ENCODE results near the gene POLA2.
A peak's percentile ranks its signal among the peaks of the same experiment; 100 is the strongest.

Gene POLA2

DNA sequence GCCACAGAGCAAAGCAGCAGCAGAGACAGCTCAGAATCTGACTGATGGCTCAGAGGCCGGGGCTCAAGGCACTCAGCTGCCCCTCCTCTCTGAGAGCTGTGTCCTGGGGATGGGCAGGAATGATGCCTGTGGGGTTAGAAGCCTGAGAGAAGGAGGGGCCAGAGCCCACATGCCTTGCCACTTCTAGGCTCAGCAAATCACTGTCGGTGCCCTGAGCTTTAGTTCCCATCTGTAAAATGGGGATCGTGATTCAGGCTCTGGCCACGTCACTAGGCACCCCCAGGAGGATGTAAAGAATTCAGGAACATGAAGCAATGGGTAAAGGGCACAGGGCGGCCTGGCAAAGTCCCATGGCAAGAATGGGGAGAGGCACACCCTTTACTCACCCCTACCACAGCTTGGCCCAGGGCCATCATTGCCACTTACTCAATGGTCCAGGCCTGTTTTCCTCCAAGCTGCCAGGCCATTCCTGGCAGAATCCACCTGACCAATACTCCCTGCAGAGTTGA, 49.5 kb downstream of the POLA2 start:
- no peak overlapping the region for H3K27ac ChIP-seq (ENCODE audit: low read length)
- no peaks in the 10 kb centered on the region for H3K4me1 ChIP-seq (ENCODE audit: control insufficient read depth, low read depth, low read length)
- no peaks in the 10 kb centered on the region for H3K36me3 ChIP-seq (ENCODE audit: control insufficient read depth, low read depth, low read length)
- no peak overlapping the region for H3K4me3 ChIP-seq (ENCODE audit: low read length)
- H3K9me3 ChIP-seq (ENCODE audit: control insufficient read depth, low read depth, low read length): no peaks in the 10 kb centered on the region
- no peak overlapping the region for H3K9ac ChIP-seq (ENCODE audit: low read length)
- peaks cover 16% of the 10 kb centered on the region for H3K27me3 ChIP-seq (ENCODE audit: control insufficient read depth, insufficient read depth, low read length)

DNA sequence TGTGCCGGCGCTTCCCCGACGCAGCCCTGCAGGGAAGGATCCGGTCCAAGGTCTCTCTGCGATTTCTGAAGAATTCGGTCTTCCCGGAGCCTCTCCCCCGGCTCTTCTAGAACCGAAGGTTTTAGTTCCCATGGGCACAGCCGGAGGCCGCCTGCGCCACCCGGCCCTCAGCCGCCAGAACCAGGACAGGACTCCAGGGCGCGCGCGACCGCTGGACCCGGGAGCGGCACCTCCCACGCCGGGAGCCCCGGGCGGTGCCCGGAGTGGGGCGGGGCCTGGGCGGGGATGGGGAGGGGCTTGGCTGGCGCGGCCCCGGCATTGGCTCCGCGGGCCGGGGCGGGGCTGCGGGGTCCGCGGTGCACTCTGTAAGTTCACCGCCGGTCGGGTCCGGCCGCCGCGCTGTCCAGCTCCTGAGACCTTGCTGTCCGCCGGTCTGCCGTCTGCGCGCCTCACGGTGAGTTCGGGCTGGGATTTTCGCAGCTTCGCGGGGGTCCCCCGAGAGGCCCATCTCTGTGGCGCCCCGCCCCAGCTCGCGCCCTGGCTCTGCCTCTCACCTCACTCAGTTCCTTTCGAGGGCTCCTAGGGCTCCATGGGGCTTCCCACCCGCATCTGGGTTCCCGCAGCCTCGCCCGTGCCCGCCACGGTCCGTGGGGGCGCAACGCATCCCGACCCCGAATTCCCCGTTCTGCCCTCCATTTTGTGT, 52.9 kb downstream of the POLA2 start, which contains the start of gene CDC42EP2:
TSS of gene CDC42EP2 (plus strand) at position 366 of the 703 bp plus-strand sequence. CDS start 6,033 bp downstream, outside the sequence.
- Histone ChIP-seq H3K4me3 (ENCODE audit: low read length) (peak within 1 kb of the TSS; percentile 80), H3K9ac (ENCODE audit: low read length) (peak within 1 kb of the TSS; percentile 80), H3K27ac (ENCODE audit: low read length) (no peak within 1 kb of the TSS), H3K4me1 (ENCODE audit: control insufficient read depth, low read depth, low read length) (peaks cover 14% of the 10 kb centered on the region), H3K27me3 (ENCODE audit: control insufficient read depth, insufficient read depth, low read length) (peaks cover 16% of the 10 kb centered on the region), H3K36me3 (ENCODE audit: control insufficient read depth, low read depth, low read length) (no peaks in the 10 kb centered on the region), H3K9me3 (ENCODE audit: control insufficient read depth, low read depth, low read length) (no peaks in the 10 kb centered on the region)

GRCh38 chr11:65315204-65315865, 53.6 kb downstream of the POLA2 start:
- Histone ChIP-seq H3K9ac (ENCODE audit: low read length) (peak overlapping the region; percentile 80), H3K27me3 (ENCODE audit: control insufficient read depth, insufficient read depth, low read length) (peaks cover 16% of the 10 kb centered on the region), H3K4me3 (ENCODE audit: low read length) (peak overlapping the region; percentile 80), H3K27ac (ENCODE audit: low read length) (no peak overlapping the region), H3K36me3 (ENCODE audit: control insufficient read depth, low read depth, low read length) (no peaks in the 10 kb centered on the region), H3K4me1 (ENCODE audit: control insufficient read depth, low read depth, low read length) (peaks cover 14% of the 10 kb centered on the region), H3K9me3 (ENCODE audit: control insufficient read depth, low read depth, low read length) (no peaks in the 10 kb centered on the region)

DNA sequence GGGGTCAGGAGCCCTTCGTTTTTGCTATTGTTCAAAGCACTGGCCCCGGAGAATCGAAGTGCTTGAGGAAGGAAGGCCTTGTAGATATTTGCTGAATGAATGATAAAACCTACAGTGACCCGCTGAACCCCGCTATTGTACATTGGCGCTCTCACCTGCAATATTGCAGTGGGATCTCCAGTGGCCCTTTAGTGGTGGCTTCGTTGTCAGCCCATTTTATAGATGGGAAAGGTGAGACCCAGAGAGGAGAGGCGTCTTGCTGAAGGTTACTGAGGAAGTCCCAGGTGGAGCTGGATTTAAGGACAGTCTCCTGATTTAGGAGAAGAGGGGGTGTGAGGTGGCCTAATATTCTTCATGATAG, 54.1 kb downstream of the POLA2 start:
- Histone ChIP-seq H3K4me1 (ENCODE audit: control insufficient read depth, low read depth, low read length) (peaks cover 14% of the 10 kb centered on the region), H3K27ac (ENCODE audit: low read length) (no peak overlapping the region)

GRCh38 chr11:65316227-65317024, 54.7 kb downstream of the POLA2 start:
- Histone ChIP-seq H3K9ac (ENCODE audit: low read length) (peak overlapping the region; percentile 80), H3K9me3 (ENCODE audit: control insufficient read depth, low read depth, low read length) (no peaks in the 10 kb centered on the region), H3K36me3 (ENCODE audit: control insufficient read depth, low read depth, low read length) (peaks cover 10% of the 10 kb centered on the region), H3K4me3 (ENCODE audit: low read length) (peak overlapping the region; percentile 80), H3K27ac (ENCODE audit: low read length) (no peak overlapping the region), H3K27me3 (ENCODE audit: control insufficient read depth, insufficient read depth, low read length) (peaks cover 16% of the 10 kb centered on the region), H3K4me1 (ENCODE audit: control insufficient read depth, low read depth, low read length) (peaks cover 14% of the 10 kb centered on the region)

More for the DNA sequence above, 54.1 kb downstream of the POLA2 start:
- Histone ChIP-seq H3K9me3 (ENCODE audit: control insufficient read depth, low read depth, low read length) (no peaks in the 10 kb centered on the region), H3K36me3 (ENCODE audit: control insufficient read depth, low read depth, low read length) (peaks cover 4% of the 10 kb centered on the region), H3K27me3 (ENCODE audit: control insufficient read depth, insufficient read depth, low read length) (peaks cover 16% of the 10 kb centered on the region), H3K9ac (ENCODE audit: low read length) (peak overlapping the region; percentile 80), H3K4me3 (ENCODE audit: low read length) (peak overlapping the region; percentile 80)

GRCh38 chr11:65317025-65317786, 55.4 kb downstream of the POLA2 start:
- H3K9me3 ChIP-seq (ENCODE audit: control insufficient read depth, low read depth, low read length): no peaks in the 10 kb centered on the region
- no peak overlapping the region for H3K27ac ChIP-seq (ENCODE audit: low read length)

GRCh38 chr11:65320386-65321075, 58.8 kb downstream of the POLA2 start:
- Histone ChIP-seq H3K27me3 (ENCODE audit: control insufficient read depth, insufficient read depth, low read length) (no peaks in the 10 kb centered on the region), H3K4me1 (ENCODE audit: control insufficient read depth, low read depth, low read length) (peaks cover 14% of the 10 kb centered on the region), H3K9me3 (ENCODE audit: control insufficient read depth, low read depth, low read length) (no peaks in the 10 kb centered on the region), H3K36me3 (ENCODE audit: control insufficient read depth, low read depth, low read length) (peaks cover 21% of the 10 kb centered on the region), H3K4me3 (ENCODE audit: low read length) (no peak overlapping the region), H3K9ac (ENCODE audit: low read length) (no peak overlapping the region), H3K27ac (ENCODE audit: low read length) (no peak overlapping the region)

More at GRCh38 chr11:65317025-65317786, 55.4 kb downstream of the POLA2 start:
- Histone ChIP-seq H3K36me3 (ENCODE audit: control insufficient read depth, low read depth, low read length) (peaks cover 17% of the 10 kb centered on the region), H3K27me3 (ENCODE audit: control insufficient read depth, insufficient read depth, low read length) (peaks cover 16% of the 10 kb centered on the region), H3K4me3 (ENCODE audit: low read length) (peak overlapping the region; percentile 39), H3K4me1 (ENCODE audit: control insufficient read depth, low read depth, low read length) (peaks cover 14% of the 10 kb centered on the region), H3K9ac (ENCODE audit: low read length) (peak overlapping the region; percentile 33)

- Histone ChIP-seq H3K9ac (ENCODE audit: low read length) (no peak overlapping the region), H3K27me3 (ENCODE audit: control insufficient read depth, insufficient read depth, low read length) (no peaks in the 10 kb centered on the region), H3K4me3 (ENCODE audit: low read length) (no peak overlapping the region), H3K4me1 (ENCODE audit: control insufficient read depth, low read depth, low read length) (peaks cover 14% of the 10 kb centered on the region), H3K27ac (ENCODE audit: low read length) (no peak overlapping the region), H3K9me3 (ENCODE audit: control insufficient read depth, low read depth, low read length) (no peaks in the 10 kb centered on the region), H3K36me3 (ENCODE audit: control insufficient read depth, low read depth, low read length) (peaks cover 21% of the 10 kb centered on the region)
These were observed 59.3 kb downstream of the POLA2 start for GRCh38 chr11:65321076-65321475.

- H3K27ac ChIP-seq (ENCODE audit: low read length): no peak overlapping the region
These were observed 60.2 kb downstream of the POLA2 start for GRCh38 chr11:65321828-65322485.

DNA sequence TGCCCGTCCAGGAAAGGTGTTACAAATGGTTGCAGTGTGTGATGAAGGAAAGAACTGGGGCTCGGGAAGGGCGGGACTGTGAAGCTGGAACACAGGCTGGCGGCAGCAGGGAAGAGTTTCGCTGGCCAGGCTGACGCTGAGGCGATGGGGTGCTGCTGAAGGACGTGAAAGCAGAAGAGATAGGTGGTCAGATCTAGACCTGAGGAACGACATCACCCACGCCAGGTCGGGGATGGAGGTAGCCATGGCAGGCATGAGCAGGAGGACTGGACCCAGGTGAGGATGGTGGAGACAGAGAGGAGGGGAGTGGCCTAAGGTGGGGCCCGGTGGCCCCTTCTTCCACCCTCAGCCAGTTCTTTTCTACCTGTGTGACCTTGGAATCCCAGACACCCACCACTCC, 62.1 kb downstream of the POLA2 start:
- no peaks in the 10 kb centered on the region for H3K9me3 ChIP-seq (ENCODE audit: control insufficient read depth, low read depth, low read length)
- H3K36me3 ChIP-seq (ENCODE audit: control insufficient read depth, low read depth, low read length): peaks cover 21% of the 10 kb centered on the region
- H3K4me1 ChIP-seq (ENCODE audit: control insufficient read depth, low read depth, low read length): no peaks in the 10 kb centered on the region
- no peak overlapping the region for H3K4me3 ChIP-seq (ENCODE audit: low read length)
- no peak overlapping the region for H3K9ac ChIP-seq (ENCODE audit: low read length)
- H3K27me3 ChIP-seq (ENCODE audit: control insufficient read depth, insufficient read depth, low read length): no peaks in the 10 kb centered on the region
- H3K27ac ChIP-seq (ENCODE audit: low read length): no peak overlapping the region

More at GRCh38 chr11:65321828-65322485, 60.2 kb downstream of the POLA2 start:
- Histone ChIP-seq H3K9me3 (ENCODE audit: control insufficient read depth, low read depth, low read length) (no peaks in the 10 kb centered on the region), H3K36me3 (ENCODE audit: control insufficient read depth, low read depth, low read length) (peaks cover 21% of the 10 kb centered on the region), H3K4me1 (ENCODE audit: control insufficient read depth, low read depth, low read length) (peaks cover 7% of the 10 kb centered on the region), H3K9ac (ENCODE audit: low read length) (no peak overlapping the region), H3K4me3 (ENCODE audit: low read length) (no peak overlapping the region), H3K27me3 (ENCODE audit: control insufficient read depth, insufficient read depth, low read length) (no peaks in the 10 kb centered on the region)
